ENCODE measurements around the gene NUAK2. TPM values are rescaled to one million over a fixed set of nuclear protein-coding genes. Genes with fewer than 3 reads are reported as not detected.

Gene NUAK2
- total and polyA plus RNA-seq, 2 of the 8 experiments (the other 6 are each of a cell fraction or from before 2014, with no cell fraction given), result 9.4 to 12.9 TPM

GRCh38 chr1:205358579-205358978, 37.0 kb upstream of the NUAK2 start (continued):
- TF ChIP-seq SAP30 (IDR thresholded peaks at IDR 0.05; ENCODE audit: insufficient read depth, insufficient replicate concordance, low read length), result no peak
- TF ChIP-seq, protein P1, sequence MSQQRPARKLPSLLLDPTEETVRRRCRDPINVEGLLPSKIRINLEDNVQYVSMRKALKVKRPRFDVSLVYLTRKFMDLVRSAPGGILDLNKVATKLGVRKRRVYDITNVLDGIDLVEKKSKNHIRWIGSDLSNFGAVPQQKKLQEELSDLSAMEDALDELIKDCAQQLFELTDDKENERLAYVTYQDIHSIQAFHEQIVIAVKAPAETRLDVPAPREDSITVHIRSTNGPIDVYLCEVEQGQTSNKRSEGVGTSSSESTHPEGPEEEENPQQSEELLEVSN (IDR thresholded peaks at IDR 0.05), result no peak
- TF ChIP-seq TCF12 (IDR thresholded peaks at IDR 0.05; ENCODE audit: low read depth, low read length), result no peak
